ENCODE measurements around the gene APBA2. TPM values are rescaled to one million over a fixed set of nuclear protein-coding genes. Genes with fewer than 3 reads are reported as not detected.

APBA2 gene
- total and polyA plus RNA-seq, 2 of the 13 experiments (the other 11 are each of a cell fraction or from before 2014, with no cell fraction given): 0.62 to 2.3 TPM

GRCh38 chr15:28989239-28989830 is 103.6 kb downstream of the APBA2 start:
- TF ChIP-seq ZNF629 (CRISPR knock-in tag; conservative IDR thresholded peaks at IDR 0.05) (peak; percentile 62), ZFP91 (CRISPR knock-in tag; IDR thresholded peaks at IDR 0.05; ENCODE audit: borderline replicate concordance) (no peak), MEIS1 (CRISPR knock-in tag; IDR thresholded peaks at IDR 0.05; ENCODE audit: borderline replicate concordance) (no peak), ZNF709 (CRISPR knock-in tag; IDR thresholded peaks at IDR 0.05) (no peak), HNF4G (IDR thresholded peaks at IDR 0.05; ENCODE audit: borderline replicate concordance, low read depth, low read length) (no peak), HNF4G (CRISPR knock-in tag; IDR thresholded peaks at IDR 0.05; ENCODE audit: borderline replicate concordance, low read depth) (no peak), ZNF432 (CRISPR knock-in tag; IDR thresholded peaks at IDR 0.05; ENCODE audit: borderline replicate concordance) (no peak)
- Histone ChIP-seq H4K20me1 (ENCODE audit: insufficient read depth, low read length) (no peaks in the 10 kb centered on the region), H3K27ac (ENCODE audit: extremely low read length, insufficient read depth, low read length) (no peak overlapping the region), H2AFZ (ENCODE audit: low read length) (no peak overlapping the region), H3K79me2 (ENCODE audit: insufficient read depth, low read length) (no peaks in the 10 kb centered on the region), H3K4me1 (ENCODE audit: insufficient read depth, low read length) (0 out of 2 replicates have a peak, but pooled peaks cover 5% of the 10 kb centered on the region), H3K9ac (ENCODE audit: insufficient read depth, low read depth, low read length) (no peak overlapping the region), H3K4me3 (replicated peaks in 1 of 3; ENCODE audit: insufficient read depth in 1 of 3, low read depth in 2 of 3, low read length in 3 of 3) (no peak overlapping the region), H3K4me2 (ENCODE audit: low read depth, low read length) (no peak overlapping the region), H3K9me3 (ENCODE audit: low read length) (no peaks in the 10 kb centered on the region), H3K27me3 (ENCODE audit: control insufficient read depth in 1 of 2, insufficient read depth in 2 of 2, low read length in 2 of 2) (no peaks in the 10 kb centered on the region), H3K36me3 (replicated peaks in 1 of 2; ENCODE audit: control insufficient read depth in 1 of 2, insufficient read depth in 2 of 2, low read length in 2 of 2) (no peaks in the 10 kb centered on the region)
- CTCF ChIA-PET (ENCODE audit: low intra/inter-chr PET ratio, low total read pairs): no interaction called here
- POLR2A ChIA-PET: no interaction called here
- WGBS (ENCODE audit: low lambda C conversion rate): 45% methylated on average over 6 of the region's 15 CpGs
- FAIRE-seq (no peak), ATAC-seq (peak; percentile 87), DNase-seq (ENCODE audit: low spot score) (no peak)
- intact Hi-C loops (cut with micrococcal nuclease; ENCODE audit: unreplicated experiment) (no loop called here), in situ Hi-C loops (cut with HindIII; ENCODE audit: extremely low pct_ligation_motif_present, low pct_unique_long_range_greater_than_20kb) (no loop called here)
- no TSS peak for BruUV-seq (replicated peaks)

Measured in HepG2 (cell line).